CD14-positive monocyte (primary cell): ENCODE results near the gene CD151. TPM values are rescaled to one million over a fixed set of nuclear protein-coding genes. Genes with fewer than 3 reads are reported as not detected.

Source experiments
- DNase-seq, 3 donors: peaks; one replicate each; pipeline ENCODE4 v3.0.0-alpha.2; 2011 to 2022
- H2AFZ ChIP-seq: 2 replicates; pipeline ENCODE4 v1.6.0; 2012; ENCODE audit warnings: mild to moderate bottlenecking, low read depth, low read length, inconsistent platforms; ENCODE audit not compliant: insufficient read depth, poor library complexity, severe bottlenecking
- H3K27ac ChIP-seq, 2 donors: 1 replicate in 1 of 2; 2 replicates in 1 of 2; pipeline ENCODE4 v1.5.1; 2012 to 2013; ENCODE audit warnings: low read length in 2 of 2, control low read depth in 1 of 2, inconsistent platforms in 1 of 2, low read depth in 1 of 2, mild to moderate bottlenecking in 1 of 2
- H3K27me3 ChIP-seq, 2 donors: one replicate each; pipeline versions ENCODE4 v1.6.0 to v1.6.1; 2011 to 2013; ENCODE audit warnings: low read length in 2 of 2; ENCODE audit not compliant: control insufficient read depth in 2 of 2, insufficient read depth in 2 of 2
- H3K36me3 ChIP-seq, 2 donors: replicated peaks in 1 of 2; 1 replicate in 1 of 2; 2 replicates in 1 of 2; pipeline versions ENCODE4 v1.5.1 to v1.6.1; 2012 to 2013; ENCODE audit warnings: low read length in 2 of 2, control low read depth in 1 of 2, inconsistent platforms in 1 of 2, mild to moderate bottlenecking in 1 of 2; ENCODE audit not compliant: insufficient read depth in 2 of 2, control insufficient read depth in 1 of 2
- H3K4me1 ChIP-seq, 2 donors: 1 replicate in 1 of 2; 2 replicates in 1 of 2; pipeline versions ENCODE4 v1.5.1 to v1.6.1; 2012 to 2013; ENCODE audit warnings: low read length in 2 of 2, control low read depth in 1 of 2, inconsistent platforms in 1 of 2, mild to moderate bottlenecking in 1 of 2, moderate library complexity in 1 of 2; ENCODE audit not compliant: insufficient read depth in 2 of 2, control insufficient read depth in 1 of 2
- H3K4me2 ChIP-seq: replicated peaks from 2 replicates; pipeline ENCODE3; 2012; ENCODE audit warnings: low read length, moderate library complexity, mild to moderate bottlenecking; ENCODE audit not compliant: poor library complexity, severe bottlenecking; ENCODE audit errors: extremely low read depth
- H3K4me3 ChIP-seq, 3 experiments: fragments of 200-600 bp in 1 of 3; sonication (generic) in 1 of 3; replicated peaks in 1 of 3; 1 replicate in 2 of 3; 2 replicates in 1 of 3; pipeline ENCODE4 v1.5.1; 2011 to 2013; ENCODE audit warnings: low read length in 3 of 3, mild to moderate bottlenecking in 3 of 3, control low read depth in 2 of 3, low read depth in 2 of 3, inconsistent platforms in 1 of 3, moderate library complexity in 1 of 3
- H3K79me2 ChIP-seq: 2 replicates; pipeline ENCODE4 v1.6.0; 2012; ENCODE audit warnings: mild to moderate bottlenecking, control low read depth, inconsistent platforms, low read length, moderate library complexity; ENCODE audit not compliant: insufficient read depth
- H3K9ac ChIP-seq: 2 replicates; pipeline ENCODE4 v1.6.0; 2017; ENCODE audit warnings: low read length, mild to moderate bottlenecking; ENCODE audit not compliant: insufficient read depth, poor library complexity, severe bottlenecking
- H3K9me3 ChIP-seq, 2 donors: replicated peaks in 1 of 2; 1 replicate in 1 of 2; 2 replicates in 1 of 2; pipeline versions ENCODE4 v1.5.1 to v1.6.1; 2012 to 2013; ENCODE audit warnings: low read length in 2 of 2, control low read depth in 1 of 2; ENCODE audit not compliant: control insufficient read depth in 1 of 2, insufficient read depth in 1 of 2
- H4K20me1 ChIP-seq: 2 replicates; pipeline ENCODE4 v1.6.0; 2012; ENCODE audit warnings: mild to moderate bottlenecking, low read length, control low read depth, moderate library complexity; ENCODE audit not compliant: insufficient read depth
- H3K27ac Mint-ChIP-seq, 7 donors: one replicate each; pipeline ENCODE4 v1.8.0; 2020; ENCODE audit warnings: mild to moderate bottlenecking in 7 of 7, mixed read lengths in 7 of 7, moderate library complexity in 6 of 7, inconsistent platforms in 2 of 7
- H3K27me3 Mint-ChIP-seq, 3 donors: one replicate each; pipeline ENCODE4 v1.8.0; 2021 to 2022; ENCODE audit warnings: low read depth in 3 of 3, mild to moderate bottlenecking in 3 of 3, mixed read lengths in 3 of 3, moderate library complexity in 3 of 3, inconsistent platforms in 1 of 3
- H3K36me3 Mint-ChIP-seq, 2 donors: one replicate each; pipeline ENCODE4 v1.8.0; 2020; ENCODE audit warnings: mixed read lengths in 2 of 2, inconsistent platforms in 1 of 2, mild to moderate bottlenecking in 1 of 2
- H3K4me1 Mint-ChIP-seq: one replicate; pipeline ENCODE4 v1.8.0; 2020; ENCODE audit warnings: mild to moderate bottlenecking, mixed read lengths
- H3K4me3 Mint-ChIP-seq, 2 donors: one replicate each; pipeline ENCODE4 v1.8.0; 2020; ENCODE audit warnings: mild to moderate bottlenecking in 2 of 2, mixed read lengths in 2 of 2, moderate library complexity in 1 of 2
- H3K9me3 Mint-ChIP-seq, 7 donors: one replicate each; pipeline ENCODE4 v1.8.0; 2020 to 2022; ENCODE audit warnings: mixed read lengths in 7 of 7, mild to moderate bottlenecking in 6 of 7, moderate library complexity in 6 of 7, inconsistent platforms in 2 of 7
- WGBS: methylation state at CpG from one replicate; pipeline ENCODE4 v1.1.5; 2013; ENCODE audit warnings: missing lambda C conversion rate; ENCODE audit not compliant: insufficient coverage; 5-methylcytosine and 5-hydroxymethylcytosine counted together
- intact Hi-C, 2 donors: fragments of 100-400 bp; cut with micrococcal nuclease; formaldehyde crosslinking; loops; one replicate each; pipeline versions ENCODE4 v1.15.0 to v1.15.1; 2023
- polyA plus RNA-seq, 3 donors: library from polyadenylated mRNA; depleted of rRNA in 1 of 3; unstranded in 2 of 3; stranded (reverse) in 1 of 3; fragments of 300-500 nt in 2 of 3; fragments of >200 nt in 1 of 3; fragmentation: Illumina TruSeq in 2 of 3; gene quantifications; 1 replicate in 2 of 3; 2 replicates in 1 of 3; pipeline ENCODE4 v1.2.3, GENCODE V29; 2012 to 2021
- TF ChIP-seq, protein P1 (sequence below): fragments of 200-600 bp; IDR thresholded peaks from one replicate; pipeline ENCODE4 v1.8.0; 2022; ENCODE audit warnings: antibody characterized with exemption, mild to moderate bottlenecking

Gene CD151
- polyA plus RNA-seq, 3 donors = 18.1 to 200 (median 57.4) TPM

DNA sequence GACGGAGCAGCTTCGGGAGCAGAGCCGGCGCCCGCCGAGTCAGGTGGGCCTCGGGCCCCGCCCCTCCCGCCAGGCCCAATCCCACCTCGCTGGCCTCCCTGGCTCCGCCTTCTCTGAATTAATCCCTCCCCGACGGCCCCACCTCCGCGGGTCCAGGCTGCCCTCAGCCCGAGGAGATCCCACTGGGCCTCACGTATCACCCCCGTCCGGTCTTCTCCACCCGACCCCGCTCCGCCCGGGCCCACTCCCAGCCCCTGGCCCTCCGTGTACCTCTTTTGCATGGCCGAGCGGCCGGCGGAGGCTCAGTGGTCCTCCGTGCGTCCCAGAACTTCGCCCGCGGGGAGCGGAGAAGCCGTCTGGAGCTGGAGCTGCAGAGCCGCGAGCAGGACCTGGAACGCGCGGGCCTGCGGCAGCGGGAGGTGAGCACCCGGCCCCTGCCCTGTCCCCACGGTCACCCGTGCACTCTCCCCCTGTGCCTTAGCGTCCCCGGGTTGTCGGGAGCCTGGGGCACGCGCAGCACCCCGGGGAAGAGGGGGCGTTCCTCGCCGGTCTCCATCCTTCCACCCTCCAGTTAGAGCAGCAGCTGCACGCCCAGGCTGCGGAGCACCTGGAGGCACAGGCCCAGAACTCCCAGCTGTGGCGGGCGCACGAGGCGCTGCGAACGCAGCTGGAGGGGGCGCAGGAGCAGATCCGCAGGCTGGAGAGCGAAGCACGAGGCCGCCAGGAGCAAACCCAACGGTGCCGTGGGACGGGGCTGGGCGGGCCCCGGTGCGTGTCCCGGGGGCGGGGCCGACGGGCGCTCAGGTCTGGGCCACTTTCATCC lies 2.2 kb upstream of the CD151 start:
- Histone ChIP-seq H4K20me1 (peaks cover 50% of the 10 kb centered on the region), H3K9me3 (no peaks in the 10 kb centered on the region), H3K4me3 (peak overlapping the region in 1 of 3 experiments; percentile 77), H3K79me2 (peaks cover 21% of the 10 kb centered on the region), H3K4me1 (peaks cover 84 to 95% of the 10 kb centered on the region in 2 donors), H3K9ac (peak overlapping the region; percentile 31), H3K27me3 (peaks cover 10 to 65% of the 10 kb centered on the region in 2 donors), H3K27ac (no peak overlapping the region), H2AFZ (peak overlapping the region; percentile 54), H3K36me3 (peaks cover under 1 to 4% of the 10 kb centered on the region in 2 donors), H3K4me2 (peak overlapping the region; percentile 89)
- TF ChIP-seq, protein P1, sequence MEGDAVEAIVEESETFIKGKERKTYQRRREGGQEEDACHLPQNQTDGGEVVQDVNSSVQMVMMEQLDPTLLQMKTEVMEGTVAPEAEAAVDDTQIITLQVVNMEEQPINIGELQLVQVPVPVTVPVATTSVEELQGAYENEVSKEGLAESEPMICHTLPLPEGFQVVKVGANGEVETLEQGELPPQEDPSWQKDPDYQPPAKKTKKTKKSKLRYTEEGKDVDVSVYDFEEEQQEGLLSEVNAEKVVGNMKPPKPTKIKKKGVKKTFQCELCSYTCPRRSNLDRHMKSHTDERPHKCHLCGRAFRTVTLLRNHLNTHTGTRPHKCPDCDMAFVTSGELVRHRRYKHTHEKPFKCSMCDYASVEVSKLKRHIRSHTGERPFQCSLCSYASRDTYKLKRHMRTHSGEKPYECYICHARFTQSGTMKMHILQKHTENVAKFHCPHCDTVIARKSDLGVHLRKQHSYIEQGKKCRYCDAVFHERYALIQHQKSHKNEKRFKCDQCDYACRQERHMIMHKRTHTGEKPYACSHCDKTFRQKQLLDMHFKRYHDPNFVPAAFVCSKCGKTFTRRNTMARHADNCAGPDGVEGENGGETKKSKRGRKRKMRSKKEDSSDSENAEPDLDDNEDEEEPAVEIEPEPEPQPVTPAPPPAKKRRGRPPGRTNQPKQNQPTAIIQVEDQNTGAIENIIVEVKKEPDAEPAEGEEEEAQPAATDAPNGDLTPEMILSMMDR = no peak
- H3K36me3 Mint-ChIP-seq = peaks cover 6 to 10% of the 10 kb centered on the region in 2 donors
- 1% methylated on average over 67 of the region's 78 CpGs for WGBS
- H3K27me3 Mint-ChIP-seq = peaks cover 47 to 80% (median 51%) of the 10 kb centered on the region in 3 donors
- H3K27ac Mint-ChIP-seq = peak overlapping the region in 1 of 7 donors; percentile 24
- peaks cover 0 to 21% (median 1%) of the 10 kb centered on the region in 7 donors for H3K9me3 Mint-ChIP-seq
- peak in 1 of 3 donors; percentile 38 for DNase-seq
- intact Hi-C loops = no loop called here
- H3K4me3 Mint-ChIP-seq = peak overlapping the region; percentile 78 to 92
- peaks cover 71% of the 10 kb centered on the region for H3K4me1 Mint-ChIP-seq

DNA sequence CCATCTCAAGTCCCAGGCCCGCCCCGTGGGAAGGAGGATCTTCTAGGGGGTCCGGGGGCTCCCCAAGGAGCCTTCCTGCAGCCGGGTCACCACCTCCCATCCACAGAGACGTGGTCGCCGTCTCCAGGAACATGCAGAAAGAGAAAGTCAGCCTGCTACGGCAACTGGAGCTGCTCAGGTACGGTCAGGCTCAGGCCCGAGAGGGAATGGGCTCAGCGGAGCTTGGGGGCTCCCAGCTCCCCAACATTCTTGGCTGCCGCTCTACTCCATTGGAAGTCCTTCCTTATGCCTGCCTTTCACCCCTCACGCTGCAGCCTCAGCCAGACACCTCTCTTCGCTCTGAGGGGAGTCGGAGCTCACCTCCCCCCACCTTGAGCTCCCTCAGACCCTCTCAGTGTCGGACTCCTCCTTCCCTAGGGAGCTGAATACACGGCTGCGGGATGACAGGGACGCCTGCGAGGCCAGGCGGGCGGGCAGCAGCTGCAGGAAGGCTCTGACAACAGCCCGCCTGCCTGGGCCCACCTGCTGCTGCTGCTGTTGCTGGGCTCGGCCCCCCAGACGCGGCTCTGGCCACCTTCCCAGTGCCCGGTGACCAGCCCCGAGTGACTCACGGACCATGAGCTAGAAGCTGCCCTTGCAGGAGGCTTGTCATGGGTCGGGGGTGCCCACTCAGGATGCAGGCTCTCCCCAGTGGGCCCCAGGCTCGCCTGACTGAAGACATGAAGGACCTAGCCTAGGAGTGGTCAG lies 1.5 kb upstream of the CD151 start:
- H3K4me1 ChIP-seq = peaks cover 81 to 87% of the 10 kb centered on the region in 2 donors
- H3K27me3 ChIP-seq = peaks cover 10 to 65% of the 10 kb centered on the region in 2 donors
- peak overlapping the region; percentile 43 to 77 for H3K4me3 Mint-ChIP-seq
- H3K4me1 Mint-ChIP-seq = peaks cover 71% of the 10 kb centered on the region
- H3K9me3 Mint-ChIP-seq = peaks cover 0 to 21% (median 1%) of the 10 kb centered on the region in 7 donors
- intact Hi-C loops = no loop called here
- DNase-seq = no peak
- peak overlapping the region; percentile 91 for H3K4me2 ChIP-seq
- H3K27me3 Mint-ChIP-seq = peaks cover 45 to 82% (median 50%) of the 10 kb centered on the region in 3 donors
- H3K9me3 ChIP-seq = no peaks in the 10 kb centered on the region
- peaks cover 52% of the 10 kb centered on the region for H4K20me1 ChIP-seq
- TF ChIP-seq, protein P1 = no peak
- peaks cover 21% of the 10 kb centered on the region for H3K79me2 ChIP-seq
- 70% methylated on average over 28 of the region's 31 CpGs for WGBS
- no peak overlapping the region for H2AFZ ChIP-seq
- H3K36me3 Mint-ChIP-seq = peaks cover 6 to 13% of the 10 kb centered on the region in 2 donors
- H3K9ac ChIP-seq = no peak overlapping the region
- H3K27ac ChIP-seq = no peak overlapping the region
- H3K36me3 ChIP-seq = peaks cover 2 to 3% of the 10 kb centered on the region in 2 donors
- H3K4me3 ChIP-seq = peak overlapping the region in 1 of 3 experiments; percentile 77
- H3K27ac Mint-ChIP-seq = no peak overlapping the region
